OCI-LY7 (cell line): ENCODE data around the gene SPATA33. TPM values are rescaled to one million over a fixed set of nuclear protein-coding genes. Genes with fewer than 3 reads are reported as not detected.

Source experiments
- BruUV-seq: library from RNA; stranded (reverse); fragments of 400-500 nt; replicated peaks from 2 replicates; lab custom pipeline; 2021; lab: Mats Ljungman, UMichigan
- CTCF ChIA-PET: fragments of 300-600 bp; sonication (Branson Sonifier 250); formaldehyde crosslinking; loops from one replicate; lab custom pipeline; 2022; ENCODE audit warnings: antibody characterized with exemption; ENCODE audit not compliant: unreplicated experiment; lab: Charles Lee
- POLR2A ChIA-PET: fragments of 300-600 bp; sonication (Branson Sonifier 250); formaldehyde crosslinking; loops from one replicate; lab custom pipeline; 2022; ENCODE audit warnings: antibody characterized with exemption; lab: Charles Lee
- DNase-seq: peaks from one replicate; pipeline ENCODE4 v3.0.0-alpha.2; 2015; ENCODE audit warnings: low spot score
- H2AFZ ChIP-seq: fragments of 200-600 bp; sonication (generic), shearing (Covaris generic); 2 replicates; pipeline ENCODE4 v1.6.1; 2014; ENCODE audit warnings: mild to moderate bottlenecking, antibody characterized with exemption, low read length, moderate library complexity
- H3K27ac ChIP-seq: fragments of 200-600 bp; sonication (generic); 2 replicates; pipeline ENCODE4 v1.5.1; 2014; ENCODE audit warnings: mixed run types, low read depth, mild to moderate bottlenecking, moderate library complexity, low read length, inconsistent platforms; ENCODE audit not compliant: poor library complexity, severe bottlenecking
- H3K36me3 ChIP-seq: fragments of 200-600 bp; sonication (generic); 2 replicates; pipeline ENCODE4 v1.6.1; 2014; ENCODE audit warnings: mild to moderate bottlenecking, antibody characterized with exemption, low read length, moderate library complexity, mixed read lengths; ENCODE audit not compliant: insufficient read depth
- H3K4me1 ChIP-seq: fragments of 200-600 bp; sonication (generic); 2 replicates; pipeline ENCODE4 v1.5.1; 2014; ENCODE audit warnings: mild to moderate bottlenecking, low read length; ENCODE audit not compliant: insufficient read depth, poor library complexity, severe bottlenecking
- H3K4me2 ChIP-seq: fragments of 200-600 bp; sonication (generic); 2 replicates; pipeline ENCODE4 v1.6.1; 2014; ENCODE audit warnings: mild to moderate bottlenecking, low read length
- H3K4me3 ChIP-seq: fragments of 200-600 bp; sonication (generic); 2 replicates; pipeline ENCODE4 v1.5.1; 2014; ENCODE audit warnings: mild to moderate bottlenecking, low read depth, low read length; ENCODE audit not compliant: poor library complexity, severe bottlenecking
- H3K79me2 ChIP-seq: fragments of 200-600 bp; sonication (generic); 2 replicates; pipeline ENCODE4 v1.6.1; 2016; ENCODE audit warnings: low read depth, mild to moderate bottlenecking, low read length, moderate library complexity, mixed read lengths; ENCODE audit not compliant: insufficient read depth
- H3K9me2 ChIP-seq: fragments of 200-600 bp; sonication (generic); 2 replicates; pipeline ENCODE4 v1.6.1; 2016; ENCODE audit warnings: mild to moderate bottlenecking, low read length, mixed read lengths; ENCODE audit not compliant: insufficient read depth
- H3K9me3 ChIP-seq: fragments of 200-600 bp; sonication (generic); 2 replicates; pipeline ENCODE4 v1.6.1; 2014; ENCODE audit warnings: mild to moderate bottlenecking, mixed run types, low read length, mixed read lengths
- H4K20me1 ChIP-seq: fragments of 200-600 bp; sonication (generic); 2 replicates; pipeline ENCODE4 v1.6.1; 2014; ENCODE audit warnings: mild to moderate bottlenecking, antibody characterized with exemption, low read length, moderate library complexity, mixed read lengths; ENCODE audit not compliant: insufficient read depth
- CTCF ChIP-seq: fragments of 200-600 bp; sonication (generic); conservative IDR thresholded peaks from 2 replicates; pipeline ENCODE4 v1.5.1; 2014; ENCODE audit warnings: mild to moderate bottlenecking, antibody characterized with exemption, low read length, moderate library complexity, mixed read lengths
- EZH2phosphoT487 ChIP-seq: fragments of 200-600 bp; sonication (generic); IDR thresholded peaks from 2 replicates; pipeline ENCODE4 v1.6.1; 2018; ENCODE audit warnings: low read depth, borderline replicate concordance, mild to moderate bottlenecking, mixed run types, antibody characterized with exemption, low read length, moderate library complexity, mixed read lengths
- intact Hi-C: fragments of 100-400 bp; cut with micrococcal nuclease; formaldehyde crosslinking; loops from one replicate; pipeline ENCODE4 v1.10.0; 2022; ENCODE audit not compliant: unreplicated experiment
- total RNA-seq, 2 experiments: library from RNA; depleted of rRNA in 1 of 2; stranded (reverse); fragments of >200 nt in 1 of 2; shearing (Covaris generic) in 1 of 2; gene quantifications; 2 replicates each; pipeline ENCODE4 v1.2.3, GENCODE V29; 2014 to 2022

The SPATA33 gene
- total RNA-seq, 2 experiments from 2014 or later: 9.4 to 17.3 TPM

GRCh38 chr16:89637379-89637778 lies 20.3 kb upstream of the SPATA33 start:
- intact Hi-C loops: no loop called here
- no TSS peak for BruUV-seq
- Histone ChIP-seq H4K20me1 (no peaks in the 10 kb centered on the region), H3K9me3 (no peaks in the 10 kb centered on the region), H3K27ac (no peak overlapping the region), H3K4me3 (no peak overlapping the region), H3K4me1 (no peaks in the 10 kb centered on the region), H3K4me2 (no peak overlapping the region), H2AFZ (no peak overlapping the region), H3K36me3 (no peaks in the 10 kb centered on the region), H3K9me2 (no peaks in the 10 kb centered on the region), H3K79me2 (no peaks in the 10 kb centered on the region)
- no peak for TF ChIP-seq EZH2phosphoT487
- TF ChIP-seq CTCF: no peak
- no peak for DNase-seq
- ChIA-PET CTCF (no interaction called here), POLR2A (no interaction called here)

GRCh38 chr16:89638455-89638854 lies 19.2 kb upstream of the SPATA33 start:
- Histone ChIP-seq H3K9me3 (no peaks in the 10 kb centered on the region), H3K4me3 (no peak overlapping the region), H3K79me2 (no peaks in the 10 kb centered on the region), H3K27ac (no peak overlapping the region), H4K20me1 (no peaks in the 10 kb centered on the region), H3K4me1 (no peaks in the 10 kb centered on the region), H3K4me2 (no peak overlapping the region), H3K9me2 (no peaks in the 10 kb centered on the region), H2AFZ (no peak overlapping the region), H3K36me3 (no peaks in the 10 kb centered on the region)
- CTCF ChIA-PET: no interaction called here
- DNase-seq: no peak
- POLR2A ChIA-PET: no interaction called here
- BruUV-seq: no TSS peak
- intact Hi-C loops: no loop called here
- TF ChIP-seq CTCF (no peak), EZH2phosphoT487 (no peak)

- Histone ChIP-seq H3K4me2 (no peak overlapping the region), H3K27ac (no peak overlapping the region), H3K4me1 (no peaks in the 10 kb centered on the region), H4K20me1 (no peaks in the 10 kb centered on the region), H3K9me3 (no peaks in the 10 kb centered on the region), H3K4me3 (no peak overlapping the region), H3K36me3 (no peaks in the 10 kb centered on the region), H3K9me2 (no peaks in the 10 kb centered on the region), H2AFZ (no peak overlapping the region), H3K79me2 (no peaks in the 10 kb centered on the region)
- intact Hi-C loops: no loop called here
- CTCF ChIA-PET: no interaction called here
- no peak for TF ChIP-seq EZH2phosphoT487
- no peak for TF ChIP-seq CTCF
- POLR2A ChIA-PET: no interaction called here
- BruUV-seq: no TSS peak
- DNase-seq: no peak
These were observed 18.3 kb upstream of the SPATA33 start for GRCh38 chr16:89639385-89639784.
